K562 (cell line): ENCODE data around the gene ALG8. TPM values are rescaled to one million over a fixed set of nuclear protein-coding genes. Genes with fewer than 3 reads are reported as not detected.
A peak's percentile ranks its signal among the peaks of the same experiment; 100 is the strongest.

Source experiments
- CCNT2 ChIP-seq: IDR thresholded peaks from 2 replicates; pipeline ENCODE4 v1.6.1; 2011; ENCODE audit warnings: borderline replicate concordance, low read depth, mild to moderate bottlenecking, moderate library complexity, mixed read lengths, low read length; ENCODE audit not compliant: insufficient read length; ENCODE audit errors: extremely low read depth
- ETV5 ChIP-seq: sonication (generic); formaldehyde crosslinking; IDR thresholded peaks from 2 replicates; pipeline ENCODE4 v1.4.0; 2020; ENCODE audit warnings: low read depth, mild to moderate bottlenecking, missing genetic modification reagents
- FOXK1 ChIP-seq: sonication (generic); formaldehyde crosslinking; IDR thresholded peaks from 2 replicates; pipeline ENCODE4 v1.8.0; 2022; ENCODE audit warnings: missing genetic modification reagents, mild to moderate bottlenecking, borderline replicate concordance
- FOXP1 ChIP-seq: sonication (generic); formaldehyde crosslinking; IDR thresholded peaks from 2 replicates; pipeline ENCODE4 v1.8.0; 2022; ENCODE audit warnings: mild to moderate bottlenecking, missing genetic modification reagents
- HLTF ChIP-seq: fragments of 450-650 bp; IDR thresholded peaks from 2 replicates; pipeline ENCODE4 v1.6.1; 2016
- HMGN3 ChIP-seq: IDR thresholded peaks from 2 replicates; pipeline ENCODE4 v1.6.1; 2011; ENCODE audit warnings: borderline replicate concordance, low read depth, mild to moderate bottlenecking, mixed read lengths, low read length; ENCODE audit not compliant: insufficient read length; ENCODE audit errors: extremely low read depth
- RBFOX2 ChIP-seq: fragments of 200-400 bp; formaldehyde crosslinking; IDR thresholded peaks from 2 replicates; pipeline ENCODE4 v1.6.1; 2017; ENCODE audit warnings: low read depth, mild to moderate bottlenecking, low read length, moderate library complexity
- RCOR1 ChIP-seq, 2 experiments: IDR thresholded peaks; 2 replicates each; pipeline ENCODE4 v1.6.1; 2012; ENCODE audit warnings: low read depth in 2 of 2, low read length in 2 of 2, borderline replicate concordance in 1 of 2, improper control_type of control experiment in 1 of 2
- SP1 ChIP-seq: sonication (generic); formaldehyde crosslinking; IDR thresholded peaks from 2 replicates; pipeline ENCODE4 v1.8.1; 2022; ENCODE audit warnings: mild to moderate bottlenecking, missing genetic modification reagents
- TRIM24 ChIP-seq, 2 experiments: fragments of 450-650 bp; IDR thresholded peaks; 2 replicates each; pipeline ENCODE4 v1.6.1; 2016
- ZBTB17 ChIP-seq: fragments of 450-650 bp; formaldehyde crosslinking; IDR thresholded peaks from 2 replicates; pipeline ENCODE4 v1.4.0; 2020; ENCODE audit warnings: mild to moderate bottlenecking
- ZBTB9 ChIP-seq: fragments of 450-650 bp; formaldehyde crosslinking; IDR thresholded peaks from 2 replicates; pipeline ENCODE4 v1.4.0; 2020; ENCODE audit warnings: mild to moderate bottlenecking, moderate library complexity
- polyA plus RNA-seq, 8 experiments: library from polyadenylated mRNA; depleted of rRNA in 4 of 8; stranded (reverse) in 5 of 8; unstranded in 3 of 8; fragments of >200 nt; fragmentation: Nextera tagmentation in 2 of 8; fragmentation: Illumina TruSeq in 1 of 8; extraction: Ambion mirVana in 2 of 8; extraction: Trizol in 1 of 8; gene quantifications; 2 replicates each; pipeline versions ENCODE4 v1.2.1 to v1.2.3, GENCODE V29; 2011 to 2014; ENCODE audit warnings: inconsistent platforms in 1 of 8, missing spikeins in 1 of 8
- total RNA-seq, 7 experiments: library from RNA; depleted of rRNA in 6 of 7; stranded (reverse); fragments of >200 nt in 6 of 7; fragmentation: Illumina TruSeq in 2 of 7; extraction: Trizol in 2 of 7; gene quantifications; 2 replicates each; pipeline versions ENCODE4 v1.2.1 to v1.2.3, GENCODE V29; 2011 to 2021; ENCODE audit warnings: low replicate concordance in 1 of 7
- TF ChIP-seq, protein P1 (sequence below), 3 experiments: fragments of 200-800 bp in 1 of 3; fragments of 250-450 bp in 1 of 3; fragments of 450-650 bp in 1 of 3; sonication (Bioruptor Pico) in 1 of 3; sonication (Bioruptor generic) in 1 of 3; formaldehyde crosslinking in 1 of 3; IDR thresholded peaks; 2 replicates each; pipeline versions ENCODE4 v1.6.1 to v1.8.0; 2016 to 2022; ENCODE audit warnings: mild to moderate bottlenecking in 2 of 3, missing genetic modification characterization in 2 of 3, missing compliant biosample characterization in 1 of 3, moderate library complexity in 1 of 3
- TF ChIP-seq, protein P2 (sequence below): sonication (generic); formaldehyde crosslinking; IDR thresholded peaks from 2 replicates; pipeline ENCODE4 v1.9.0; 2022; ENCODE audit warnings: mild to moderate bottlenecking, missing genetic modification reagents
- TF ChIP-seq, protein P3 (sequence below): fragments of 200-800 bp; sonication (Bioruptor generic); IDR thresholded peaks from 2 replicates; pipeline ENCODE4 v1.6.1; 2016; ENCODE audit warnings: missing genetic modification characterization, missing compliant biosample characterization

Gene ALG8
- total and polyA plus RNA-seq, 9 of the 15 experiments (the other 6 are each of a cell fraction or from before 2014, with no cell fraction given), result 59.3 to 189 (median 106) TPM

DNA sequence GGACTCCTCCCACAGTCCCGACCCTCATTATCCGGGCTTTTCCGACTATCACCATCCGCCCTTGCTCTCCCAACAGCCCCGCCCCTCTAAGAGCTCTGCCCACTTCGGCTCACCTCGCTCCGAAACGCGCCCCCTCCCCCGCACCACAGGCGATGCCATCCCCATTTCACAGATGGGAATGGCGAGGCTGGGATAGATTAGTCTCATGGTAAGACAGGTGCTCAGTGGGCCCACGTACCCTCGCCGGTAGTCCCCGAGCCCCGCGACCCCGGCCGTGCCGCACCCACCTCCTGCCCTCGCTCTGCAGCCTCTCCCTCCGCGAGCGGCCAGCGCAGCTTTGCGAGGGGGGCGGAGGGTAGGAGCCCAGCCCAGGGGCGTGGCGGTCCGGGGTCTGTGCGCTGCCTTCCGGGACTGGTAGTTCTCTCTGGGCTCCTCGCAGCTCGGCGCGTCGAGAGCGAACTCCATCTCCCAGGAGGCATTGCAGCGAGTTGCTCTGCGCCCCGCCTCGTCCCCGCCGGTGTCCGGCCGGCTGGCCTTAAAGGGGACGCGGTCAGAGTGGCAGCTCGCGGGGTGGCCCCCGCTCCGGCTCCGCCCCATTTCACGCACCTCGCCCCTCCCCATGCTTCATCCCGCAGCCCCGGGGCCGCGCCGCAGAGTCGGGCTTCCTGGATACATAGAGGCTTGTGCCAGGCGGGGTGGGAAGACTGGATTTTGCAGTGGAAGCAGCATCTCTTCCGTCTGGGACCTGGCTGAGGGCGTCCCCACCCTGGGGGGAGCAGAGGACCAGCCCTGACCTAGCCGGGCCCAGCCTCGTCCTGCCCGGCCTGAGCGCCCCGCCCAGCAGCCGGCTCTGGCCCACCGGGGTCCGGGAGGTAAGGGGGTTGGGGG is 49.1 kb upstream of the ALG8 start, which contains the start of the genes KCTD21 and USP35 (continued):
- TF ChIP-seq SP1 (CRISPR knock-in tag) (peak; percentile 96), CCNT2 (peak; percentile 82), HMGN3 (peak; percentile 66), FOXP1 (CRISPR knock-in tag) (peak; percentile 26; the same call in 1 of the 2 replicates), RCOR1 (IDR thresholded peaks at IDR 0.05; ENCODE audit: borderline replicate concordance in 1 of 2, low read depth in 2 of 2, low read length in 2 of 2) (peak; percentile 87 to 97), RBFOX2 (peak; percentile 76), FOXK1 (CRISPR knock-in tag) (peak; percentile 76; the same call in 1 of the 2 replicates), TRIM24 (IDR thresholded peaks at IDR 0.05) (peak in 1 of 2 experiments; percentile 72; a peak in 2 of 4 replicates), ZBTB9 (CRISPR knock-in tag) (peak; percentile 71), ZBTB17 (CRISPR knock-in tag) (0 out of 2 replicates have a peak, but pooled peaks have one; percentile 53), HLTF (peak; percentile 88; the same call in 1 of the 2 replicates), ETV5 (CRISPR knock-in tag) (peak; percentile 19; the same call in 1 of the 2 replicates)
- TF ChIP-seq, protein P1, sequence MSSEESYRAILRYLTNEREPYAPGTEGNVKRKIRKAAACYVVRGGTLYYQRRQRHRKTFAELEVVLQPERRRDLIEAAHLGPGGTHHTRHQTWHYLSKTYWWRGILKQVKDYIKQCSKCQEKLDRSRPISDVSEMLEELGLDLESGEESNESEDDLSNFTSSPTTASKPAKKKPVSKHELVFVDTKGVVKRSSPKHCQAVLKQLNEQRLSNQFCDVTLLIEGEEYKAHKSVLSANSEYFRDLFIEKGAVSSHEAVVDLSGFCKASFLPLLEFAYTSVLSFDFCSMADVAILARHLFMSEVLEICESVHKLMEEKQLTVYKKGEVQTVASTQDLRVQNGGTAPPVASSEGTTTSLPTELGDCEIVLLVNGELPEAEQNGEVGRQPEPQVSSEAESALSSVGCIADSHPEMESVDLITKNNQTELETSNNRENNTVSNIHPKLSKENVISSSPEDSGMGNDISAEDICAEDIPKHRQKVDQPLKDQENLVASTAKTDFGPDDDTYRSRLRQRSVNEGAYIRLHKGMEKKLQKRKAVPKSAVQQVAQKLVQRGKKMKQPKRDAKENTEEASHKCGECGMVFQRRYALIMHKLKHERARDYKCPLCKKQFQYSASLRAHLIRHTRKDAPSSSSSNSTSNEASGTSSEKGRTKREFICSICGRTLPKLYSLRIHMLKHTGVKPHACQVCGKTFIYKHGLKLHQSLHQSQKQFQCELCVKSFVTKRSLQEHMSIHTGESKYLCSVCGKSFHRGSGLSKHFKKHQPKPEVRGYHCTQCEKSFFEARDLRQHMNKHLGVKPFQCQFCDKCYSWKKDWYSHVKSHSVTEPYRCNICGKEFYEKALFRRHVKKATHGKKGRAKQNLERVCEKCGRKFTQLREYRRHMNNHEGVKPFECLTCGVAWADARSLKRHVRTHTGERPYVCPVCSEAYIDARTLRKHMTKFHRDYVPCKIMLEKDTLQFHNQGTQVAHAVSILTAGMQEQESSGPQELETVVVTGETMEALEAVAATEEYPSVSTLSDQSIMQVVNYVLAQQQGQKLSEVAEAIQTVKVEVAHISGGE (CRISPR knock-in tag; IDR thresholded peaks at IDR 0.05), result peak in 1 of 3 experiments; percentile 64; a peak in 2 of 6 replicates
- TF ChIP-seq, protein P2, sequence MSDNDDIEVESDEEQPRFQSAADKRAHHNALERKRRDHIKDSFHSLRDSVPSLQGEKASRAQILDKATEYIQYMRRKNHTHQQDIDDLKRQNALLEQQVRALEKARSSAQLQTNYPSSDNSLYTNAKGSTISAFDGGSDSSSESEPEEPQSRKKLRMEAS, result peak; percentile 63; the same call in 1 of the 2 replicates
- TF ChIP-seq, protein P3, sequence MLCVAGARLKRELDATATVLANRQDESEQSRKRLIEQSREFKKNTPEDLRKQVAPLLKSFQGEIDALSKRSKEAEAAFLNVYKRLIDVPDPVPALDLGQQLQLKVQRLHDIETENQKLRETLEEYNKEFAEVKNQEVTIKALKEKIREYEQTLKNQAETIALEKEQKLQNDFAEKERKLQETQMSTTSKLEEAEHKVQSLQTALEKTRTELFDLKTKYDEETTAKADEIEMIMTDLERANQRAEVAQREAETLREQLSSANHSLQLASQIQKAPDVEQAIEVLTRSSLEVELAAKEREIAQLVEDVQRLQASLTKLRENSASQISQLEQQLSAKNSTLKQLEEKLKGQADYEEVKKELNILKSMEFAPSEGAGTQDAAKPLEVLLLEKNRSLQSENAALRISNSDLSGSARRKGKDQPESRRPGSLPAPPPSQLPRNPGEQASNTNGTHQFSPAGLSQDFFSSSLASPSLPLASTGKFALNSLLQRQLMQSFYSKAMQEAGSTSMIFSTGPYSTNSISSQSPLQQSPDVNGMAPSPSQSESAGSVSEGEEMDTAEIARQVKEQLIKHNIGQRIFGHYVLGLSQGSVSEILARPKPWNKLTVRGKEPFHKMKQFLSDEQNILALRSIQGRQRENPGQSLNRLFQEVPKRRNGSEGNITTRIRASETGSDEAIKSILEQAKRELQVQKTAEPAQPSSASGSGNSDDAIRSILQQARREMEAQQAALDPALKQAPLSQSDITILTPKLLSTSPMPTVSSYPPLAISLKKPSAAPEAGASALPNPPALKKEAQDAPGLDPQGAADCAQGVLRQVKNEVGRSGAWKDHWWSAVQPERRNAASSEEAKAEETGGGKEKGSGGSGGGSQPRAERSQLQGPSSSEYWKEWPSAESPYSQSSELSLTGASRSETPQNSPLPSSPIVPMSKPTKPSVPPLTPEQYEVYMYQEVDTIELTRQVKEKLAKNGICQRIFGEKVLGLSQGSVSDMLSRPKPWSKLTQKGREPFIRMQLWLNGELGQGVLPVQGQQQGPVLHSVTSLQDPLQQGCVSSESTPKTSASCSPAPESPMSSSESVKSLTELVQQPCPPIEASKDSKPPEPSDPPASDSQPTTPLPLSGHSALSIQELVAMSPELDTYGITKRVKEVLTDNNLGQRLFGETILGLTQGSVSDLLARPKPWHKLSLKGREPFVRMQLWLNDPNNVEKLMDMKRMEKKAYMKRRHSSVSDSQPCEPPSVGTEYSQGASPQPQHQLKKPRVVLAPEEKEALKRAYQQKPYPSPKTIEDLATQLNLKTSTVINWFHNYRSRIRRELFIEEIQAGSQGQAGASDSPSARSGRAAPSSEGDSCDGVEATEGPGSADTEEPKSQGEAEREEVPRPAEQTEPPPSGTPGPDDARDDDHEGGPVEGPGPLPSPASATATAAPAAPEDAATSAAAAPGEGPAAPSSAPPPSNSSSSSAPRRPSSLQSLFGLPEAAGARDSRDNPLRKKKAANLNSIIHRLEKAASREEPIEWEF (CRISPR knock-in tag), result no peak
